ENCODE data around the gene LRRC14B.
"Not testable (repeated sequence)": the region's sequence is repeated elsewhere in the genome, so short reads cannot be mapped to it uniquely, and the experiment has no call there.

The LRRC14B gene

GRCh38 chr5:160921-161802, 30.1 kb upstream of the LRRC14B start:
- DNase-seq, result no peak

GRCh38 chr5:161803-162110, 29.5 kb upstream of the LRRC14B start:
- DNase-seq, result no peak

- no peak for DNase-seq
Measured at GRCh38 chr5:162190-162564, 29.1 kb upstream of the LRRC14B start.

GRCh38 chr5:162565-163337, 28.5 kb upstream of the LRRC14B start:
- DNase-seq, result no peak

- no peak for DNase-seq
Measured at GRCh38 chr5:163338-163620, 28.0 kb upstream of the LRRC14B start.

GRCh38 chr5:163841-164240, 27.5 kb upstream of the LRRC14B start:
- no peak for DNase-seq

GRCh38 chr5:164244-164643, 27.1 kb upstream of the LRRC14B start:
- DNase-seq, result no peak

GRCh38 chr5:164783-165182, 26.5 kb upstream of the LRRC14B start:
- DNase-seq, result not testable (repeated sequence)

- DNase-seq, result no peak
Measured at GRCh38 chr5:166441-167372, 24.6 kb upstream of the LRRC14B start.

GRCh38 chr5:167511-167910, 23.8 kb upstream of the LRRC14B start:
- no peak for DNase-seq

- no peak for DNase-seq
Measured at GRCh38 chr5:167982-168660, 23.2 kb upstream of the LRRC14B start.

GRCh38 chr5:169071-169727, 22.1 kb upstream of the LRRC14B start:
- DNase-seq, result no peak

GRCh38 chr5:169728-170094, 21.6 kb upstream of the LRRC14B start:
- DNase-seq, result no peak

- no peak for DNase-seq
Measured at GRCh38 chr5:170971-171800, 20.1 kb upstream of the LRRC14B start.

- DNase-seq, result no peak
Measured at GRCh38 chr5:171801-172331, 19.4 kb upstream of the LRRC14B start.

- no peak for DNase-seq
Measured at GRCh38 chr5:172421-172820, 18.9 kb upstream of the LRRC14B start.

- DNase-seq, result no peak
Measured at GRCh38 chr5:172841-173251, 18.4 kb upstream of the LRRC14B start.

GRCh38 chr5:173392-174290, 17.7 kb upstream of the LRRC14B start:
- DNase-seq, result no peak

GRCh38 chr5:174291-174600, 17.0 kb upstream of the LRRC14B start:
- DNase-seq, result no peak

- no peak for DNase-seq
Measured at GRCh38 chr5:174876-175465, 16.3 kb upstream of the LRRC14B start.
